Measurements from ENCODE around the gene TYW3.
A peak's percentile ranks its signal among the peaks of the same experiment; 100 is the strongest.

The TYW3 gene, protein sequence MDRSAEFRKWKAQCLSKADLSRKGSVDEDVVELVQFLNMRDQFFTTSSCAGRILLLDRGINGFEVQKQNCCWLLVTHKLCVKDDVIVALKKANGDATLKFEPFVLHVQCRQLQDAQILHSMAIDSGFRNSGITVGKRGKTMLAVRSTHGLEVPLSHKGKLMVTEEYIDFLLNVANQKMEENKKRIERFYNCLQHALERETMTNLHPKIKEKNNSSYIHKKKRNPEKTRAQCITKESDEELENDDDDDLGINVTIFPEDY

GRCh38 chr1:74732960-74733603 lies at the start of gene TYW3, which contains the start of gene CRYZ:
TYW3 (plus strand) TSS chr1:74733152; CDS start chr1:74733245, 93 bp downstream.
CRYZ (minus strand) TSS chr1:74733050; CDS start chr1:74724821, 8,229 bp downstream.
- peak; percentile 59 to 65 for DNase-seq (ENCODE audit: low read depth in 2 of 2, low spot score in 1 of 2)

GRCh38 chr1:74683656-74684055 lies 49.3 kb upstream of the TYW3 start:
- no peak for DNase-seq (ENCODE audit: low read depth in 2 of 2, low spot score in 1 of 2)

DNA sequence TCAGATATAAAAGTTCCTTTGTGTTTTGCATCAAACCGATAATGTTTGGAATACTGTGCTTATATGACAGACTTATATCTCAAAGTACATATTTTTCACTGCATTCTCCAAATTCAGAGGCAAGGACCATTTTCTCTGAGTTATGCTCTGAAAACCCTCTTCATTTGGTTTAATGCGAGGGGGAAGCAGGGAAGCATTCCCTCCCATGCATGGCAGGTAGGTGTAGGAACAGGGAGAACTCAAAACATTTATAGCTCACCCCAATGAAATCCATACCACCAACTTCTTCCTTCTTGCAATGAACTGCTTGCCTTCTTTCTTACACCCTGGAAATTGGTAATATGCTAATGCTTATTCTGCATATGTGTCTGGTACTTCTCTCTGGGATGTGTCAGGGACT lies 48.7 kb upstream of the TYW3 start:
- no peak for DNase-seq (ENCODE audit: low read depth in 2 of 2, low spot score in 1 of 2)

- no peak for DNase-seq (ENCODE audit: low read depth in 2 of 2, low spot score in 1 of 2)
These were observed 46.0 kb upstream of the TYW3 start for GRCh38 chr1:74686928-74687327.

DNA sequence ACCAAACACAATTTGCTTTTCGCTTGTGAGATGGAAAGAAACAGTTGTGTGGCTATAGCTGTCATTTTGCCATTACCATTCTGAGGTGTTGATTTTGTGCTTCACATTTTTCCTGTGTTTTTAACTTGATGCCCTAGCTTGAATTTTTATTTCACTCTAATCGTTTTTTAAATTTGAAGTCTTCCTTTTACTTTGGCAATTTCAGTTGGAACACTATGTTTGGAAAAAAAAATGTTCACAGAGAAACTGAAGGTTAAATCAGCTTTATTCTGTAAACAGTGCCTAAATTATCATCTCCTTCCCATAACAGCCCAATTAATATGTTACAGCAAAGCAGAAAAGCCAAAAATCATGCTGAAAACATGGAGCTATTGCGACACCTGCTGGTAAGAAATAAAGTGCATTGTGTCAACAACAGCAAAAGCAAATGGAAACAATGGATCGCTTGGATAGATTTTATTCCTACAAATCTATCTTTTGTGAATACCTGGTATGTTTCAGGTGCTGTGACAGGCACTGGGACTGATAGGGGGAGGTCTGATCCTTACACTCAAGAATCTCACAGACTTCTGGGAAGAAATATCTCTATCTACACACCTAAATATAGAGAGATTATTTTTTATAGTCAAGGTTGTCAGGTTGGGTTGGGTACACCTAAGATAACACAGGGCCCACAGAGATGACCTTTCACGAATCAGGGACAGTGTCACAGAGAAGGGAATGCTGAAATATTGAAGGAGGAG lies 43.2 kb upstream of the TYW3 start:
- DNase-seq (ENCODE audit: low read depth in 2 of 2, low spot score in 1 of 2) = no peak

DNA sequence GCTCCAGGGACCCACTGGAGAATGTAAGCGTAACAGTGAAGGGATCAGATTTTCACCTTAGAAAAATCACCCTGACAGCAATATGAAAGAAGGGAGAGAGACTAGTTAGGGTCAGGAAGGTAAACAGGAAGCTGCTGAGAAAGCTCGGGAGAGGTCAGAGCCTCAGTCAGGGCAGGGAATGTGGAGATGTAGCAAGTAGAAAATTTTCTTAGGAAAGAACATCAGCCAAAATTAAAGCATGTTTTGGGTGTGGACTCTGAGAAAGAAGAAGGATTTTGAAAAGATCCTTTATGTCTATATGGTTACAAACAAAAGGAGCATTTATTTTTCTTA lies 42.6 kb upstream of the TYW3 start:
- no peak for DNase-seq (ENCODE audit: low read depth in 2 of 2, low spot score in 1 of 2)

DNA sequence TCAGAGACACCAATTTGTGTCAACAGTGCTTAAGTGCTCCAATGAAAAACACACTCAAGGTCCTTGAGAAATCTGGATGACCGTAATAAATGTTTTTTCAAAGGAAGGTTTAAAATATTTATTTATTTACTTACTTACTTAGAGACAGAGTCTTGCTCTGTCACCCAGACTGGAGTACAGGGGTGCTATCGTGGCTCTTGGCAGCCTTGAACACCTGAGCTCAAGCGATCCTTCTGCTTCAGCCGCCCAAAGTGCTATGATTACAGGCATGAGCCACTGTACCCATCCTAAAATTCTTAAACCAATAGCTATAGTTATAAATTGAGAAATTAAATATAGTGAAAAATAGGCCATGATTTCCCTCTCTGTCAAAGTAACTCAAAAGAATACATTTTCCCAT lies 42.0 kb upstream of the TYW3 start:
- DNase-seq (ENCODE audit: low read depth in 2 of 2, low spot score in 1 of 2) = no peak

DNA sequence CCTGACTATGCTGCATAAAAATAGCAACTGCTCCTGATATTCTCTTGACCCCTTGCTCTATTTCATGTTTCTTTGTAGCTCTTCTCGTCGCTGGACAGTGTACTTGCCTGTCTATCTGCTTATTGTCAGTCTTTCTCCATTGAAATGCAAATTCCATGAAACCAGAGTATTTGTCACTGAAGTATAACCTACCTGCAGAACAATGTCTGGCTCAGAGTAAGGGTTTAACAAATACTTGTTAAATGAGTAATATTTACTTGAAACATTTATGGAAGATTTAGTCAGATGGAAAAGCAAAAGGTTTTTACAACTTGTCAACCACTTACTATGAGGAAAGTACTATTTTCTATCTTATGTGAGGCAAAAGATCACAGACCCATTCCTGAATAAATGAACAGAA lies 39.5 kb upstream of the TYW3 start:
- no peak for DNase-seq (ENCODE audit: low read depth in 2 of 2, low spot score in 1 of 2)

DNA sequence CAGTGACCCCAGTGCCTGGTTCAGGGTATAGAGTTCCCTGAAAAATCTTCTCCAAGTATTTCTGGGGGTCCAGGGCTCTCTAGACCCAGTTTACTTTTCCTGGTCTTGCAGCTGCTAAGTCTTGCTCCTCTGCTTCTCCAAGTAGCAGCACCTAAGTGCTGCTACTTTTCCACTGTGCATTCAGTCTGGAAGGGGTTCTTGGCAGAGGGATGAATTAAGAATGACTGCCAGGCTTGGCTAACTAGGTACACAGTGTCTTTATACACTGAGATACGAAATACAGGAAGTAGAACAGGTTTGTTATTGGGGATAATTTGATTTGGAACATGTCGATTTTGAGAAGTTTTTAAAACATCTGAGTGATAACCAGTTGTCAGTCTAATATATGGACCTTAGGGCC lies 35.1 kb upstream of the TYW3 start:
- no peak for DNase-seq (ENCODE audit: low read depth in 2 of 2, low spot score in 1 of 2)

DNA sequence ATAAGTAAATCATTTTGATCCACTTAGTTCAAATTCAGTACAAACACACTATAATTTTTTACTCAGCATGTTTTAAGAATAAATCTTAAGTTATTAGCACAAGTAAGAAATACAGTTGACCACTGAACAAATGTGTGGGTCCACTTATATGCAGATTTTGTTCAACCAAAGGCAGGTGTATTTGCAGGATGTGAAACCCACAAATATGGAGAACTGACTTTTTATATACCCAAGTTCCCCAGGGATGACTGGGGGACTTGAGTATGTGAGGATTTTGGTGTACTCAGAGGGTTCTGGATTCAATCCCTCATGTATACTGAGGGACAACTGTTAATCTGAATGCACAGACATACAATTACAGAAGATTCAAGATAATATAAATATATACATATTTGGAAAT lies 33.6 kb upstream of the TYW3 start:
- DNase-seq (ENCODE audit: low read depth in 2 of 2, low spot score in 1 of 2) = no peak

- DNase-seq (ENCODE audit: low read depth in 2 of 2, low spot score in 1 of 2) = no peak
These were observed 29.4 kb upstream of the TYW3 start for GRCh38 chr1:74703386-74704182.

GRCh38 chr1:74712881-74713280 lies 20.1 kb upstream of the TYW3 start:
- no peak for DNase-seq (ENCODE audit: low read depth in 2 of 2, low spot score in 1 of 2)

- DNase-seq (ENCODE audit: low read depth in 2 of 2, low spot score in 1 of 2) = no peak
These were observed 19.1 kb upstream of the TYW3 start for GRCh38 chr1:74713849-74714248.

DNA sequence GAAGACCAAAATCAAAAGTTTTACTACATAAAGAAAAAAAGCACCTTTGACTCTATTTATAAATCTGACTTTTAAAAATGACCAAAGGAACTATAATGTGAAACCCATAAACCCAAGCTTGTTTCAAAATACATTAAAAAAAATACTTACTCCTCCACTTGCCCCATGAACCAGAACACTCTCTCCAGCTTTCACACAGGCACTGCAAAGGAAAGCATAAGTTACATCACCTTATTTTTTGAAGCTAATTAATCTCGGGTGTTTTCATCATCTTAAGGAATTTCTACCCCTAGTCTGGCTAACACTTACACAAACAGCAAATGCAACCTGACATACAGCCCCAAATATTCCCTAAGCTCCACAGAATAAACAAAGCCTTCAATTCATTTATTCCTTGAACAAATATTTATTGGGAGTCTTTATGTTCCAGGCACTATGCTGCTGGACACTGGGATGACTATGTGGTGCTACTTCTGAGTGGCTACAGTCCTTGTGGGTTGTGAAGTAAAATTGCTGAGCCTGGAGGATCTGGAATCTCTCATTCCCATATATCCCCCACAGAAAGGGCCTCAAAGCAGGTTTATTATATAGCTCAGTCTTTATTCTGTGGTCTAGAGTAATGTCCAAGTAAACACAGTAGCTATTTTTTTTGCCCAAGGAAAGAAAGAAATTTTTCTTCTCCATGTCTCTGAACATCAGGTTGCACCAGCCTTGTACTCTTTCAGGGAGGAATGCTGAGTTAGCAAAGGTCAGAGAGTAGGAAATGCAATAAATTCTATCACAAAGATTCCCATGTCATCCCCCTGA lies 18.3 kb upstream of the TYW3 start:
- DNase-seq (ENCODE audit: low read depth in 2 of 2, low spot score in 1 of 2) = no peak

DNA sequence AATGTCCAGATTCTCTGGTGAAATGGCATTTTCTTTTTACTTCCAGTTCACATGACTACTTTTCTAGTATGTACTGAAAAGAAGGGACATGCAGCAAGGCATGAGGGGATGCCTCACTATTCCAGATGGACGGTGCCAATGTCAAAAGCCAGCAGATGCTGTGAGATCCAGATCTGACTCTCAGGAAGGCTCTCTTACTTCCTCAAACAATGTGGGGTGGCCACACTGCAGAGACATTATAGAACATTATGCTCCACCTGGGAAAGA lies 17.8 kb upstream of the TYW3 start:
- no peak for DNase-seq (ENCODE audit: low read depth in 2 of 2, low spot score in 1 of 2)

- DNase-seq (ENCODE audit: low read depth in 2 of 2, low spot score in 1 of 2) = no peak
These were observed 17.1 kb upstream of the TYW3 start for GRCh38 chr1:74715806-74716205.

- DNase-seq (ENCODE audit: low read depth in 2 of 2, low spot score in 1 of 2) = no peak
These were observed 16.1 kb upstream of the TYW3 start for GRCh38 chr1:74716822-74717221.

- no peak for DNase-seq (ENCODE audit: low read depth in 2 of 2, low spot score in 1 of 2)
These were observed 15.3 kb upstream of the TYW3 start for GRCh38 chr1:74717626-74718025.

DNA sequence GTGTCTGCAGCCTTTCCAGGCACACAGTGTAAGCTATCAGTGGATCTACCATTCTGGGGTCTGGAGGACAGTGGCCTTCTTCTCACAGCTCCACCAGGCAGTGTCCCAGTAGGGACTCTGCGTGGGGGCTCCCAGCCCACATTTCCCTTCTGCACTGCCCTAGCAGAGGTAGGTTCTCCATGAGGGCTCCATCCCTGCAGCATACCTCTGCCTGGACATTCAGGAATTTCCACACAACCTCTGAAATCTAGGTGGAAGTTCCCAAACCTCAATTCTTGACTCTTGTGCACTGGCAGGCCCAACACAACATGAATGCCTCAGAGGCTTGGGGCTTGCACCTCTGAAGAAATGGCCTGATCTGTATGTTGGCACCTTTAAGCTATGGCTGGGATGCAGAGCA lies 6.9 kb upstream of the TYW3 start:
- DNase-seq (ENCODE audit: low read depth in 2 of 2, low spot score in 1 of 2) = no peak

GRCh38 chr1:74728736-74729135 lies 4.2 kb upstream of the TYW3 start:
- DNase-seq (ENCODE audit: low read depth in 2 of 2, low spot score in 1 of 2) = no peak

Measured in stimulated activated CD8-positive, alpha-beta memory T cell treated with anti-CD3 and anti-CD28 coated beads, Interleukin-4, amount 100 ng/mL, for 4 hours (primary cell).